HG03354 (cell line): ENCODE results near the gene TFAP2A.

Experiments used
- ATAC-seq: cut with Tn5 transposase; IDR thresholded peaks from one replicate; pipeline ENCODE4 v1.9.1; 2021; ENCODE audit warnings: mild to moderate bottlenecking; ENCODE audit not compliant: unreplicated experiment, poor library complexity, severe bottlenecking

TFAP2A gene

GRCh38 chr6:10355115-10355702 is 59.7 kb downstream of the TFAP2A start:
- ATAC-seq = no peak

- no peak for ATAC-seq
Observed at GRCh38 chr6:10351791-10352190, 63.1 kb downstream of the TFAP2A start.

- ATAC-seq = no peak
Observed at GRCh38 chr6:10350720-10351119, 64.2 kb downstream of the TFAP2A start.

- no peak for ATAC-seq
Observed at GRCh38 chr6:10347561-10348327, 67.1 kb downstream of the TFAP2A start.
